GM23248 (cell line): ENCODE results near the gene EXOC3L2. TPM values are rescaled to one million over a fixed set of nuclear protein-coding genes. Genes with fewer than 3 reads are reported as not detected.
A peak's percentile ranks its signal among the peaks of the same experiment; 100 is the strongest.
"Not testable (repeated sequence)": the region's sequence is repeated elsewhere in the genome, so short reads cannot be mapped to it uniquely, and the experiment has no call there.

ENCODE experiments used
- DNase-seq: peaks from one replicate; pipeline ENCODE4 v3.0.0-alpha.2; 2015
- H2AFZ ChIP-seq: fragments of 200-600 bp; sonication (generic); 2 replicates; pipeline ENCODE4 v1.6.1; 2016; ENCODE audit warnings: antibody characterized with exemption
- H3F3A ChIP-seq: fragments of 200-600 bp; sonication (generic); 2 replicates; pipeline ENCODE4 v1.6.1; 2016; ENCODE audit warnings: mild to moderate bottlenecking, antibody characterized with exemption, mixed run types; ENCODE audit not compliant: insufficient read depth
- H3K27ac ChIP-seq: fragments of 200-600 bp; sonication (generic); 2 replicates; pipeline ENCODE4 v1.5.1; 2016; ENCODE audit warnings: mild to moderate bottlenecking
- H3K27me3 ChIP-seq: fragments of 200-600 bp; sonication (generic); replicated peaks from 2 replicates; pipeline ENCODE4 v1.6.1; 2016; ENCODE audit warnings: mild to moderate bottlenecking; ENCODE audit not compliant: insufficient read depth
- H3K36me3 ChIP-seq: fragments of 200-600 bp; sonication (generic); 2 replicates; pipeline ENCODE4 v1.6.1; 2016; ENCODE audit warnings: low read depth, mild to moderate bottlenecking
- H3K4me1 ChIP-seq: fragments of 200-600 bp; sonication (generic); 2 replicates; pipeline ENCODE4 v1.6.1; 2016; ENCODE audit warnings: mild to moderate bottlenecking; ENCODE audit not compliant: insufficient read depth
- H3K4me2 ChIP-seq: fragments of 200-600 bp; sonication (generic); one replicate; pipeline ENCODE4 v1.6.1; 2016; ENCODE audit warnings: mild to moderate bottlenecking; ENCODE audit not compliant: unreplicated experiment
- H3K4me3 ChIP-seq: fragments of 200-600 bp; sonication (generic); 2 replicates; pipeline ENCODE4 v1.5.1; 2016; ENCODE audit warnings: mild to moderate bottlenecking
- H3K79me2 ChIP-seq: fragments of 200-600 bp; sonication (generic); 2 replicates; pipeline ENCODE4 v1.6.1; 2016; ENCODE audit warnings: mild to moderate bottlenecking; ENCODE audit not compliant: insufficient read depth
- H3K9ac ChIP-seq: fragments of 200-600 bp; sonication (generic); 2 replicates; pipeline ENCODE4 v1.6.1; 2016; ENCODE audit warnings: mild to moderate bottlenecking
- H3K9me2 ChIP-seq: fragments of 200-600 bp; sonication (generic); 2 replicates; pipeline ENCODE4 v1.6.1; 2016; ENCODE audit warnings: mixed run types, mild to moderate bottlenecking, moderate library complexity; ENCODE audit not compliant: insufficient read depth
- H3K9me3 ChIP-seq: fragments of 200-600 bp; sonication (generic); one replicate; pipeline ENCODE4 v1.6.1; 2017; ENCODE audit warnings: low read depth
- H4K20me1 ChIP-seq: fragments of 200-600 bp; sonication (generic); 2 replicates; pipeline ENCODE4 v1.6.0; 2016; ENCODE audit not compliant: insufficient read depth
- EZH2 ChIP-seq: fragments of 200-600 bp; sonication (generic); IDR thresholded peaks from 2 replicates; pipeline ENCODE4 v1.6.1; 2018; ENCODE audit warnings: antibody characterized with exemption, mild to moderate bottlenecking; ENCODE audit not compliant: insufficient read depth, poor library complexity, severe bottlenecking
- EZH2phosphoT487 ChIP-seq: fragments of 200-600 bp; sonication (generic); IDR thresholded peaks from 2 replicates; pipeline ENCODE4 v1.6.1; 2018; ENCODE audit warnings: antibody characterized with exemption, moderate library complexity, mild to moderate bottlenecking, low read depth; ENCODE audit not compliant: insufficient read depth
- WGBS, 2 experiments: methylation state at CpG; one replicate each; pipeline ENCODE4 v1.1.6; 2015 to 2017; ENCODE audit warnings: low lambda C conversion rate in 2 of 2, low coverage in 1 of 2; ENCODE audit errors: missing lambda C conversion rate in 2 of 2; 5-methylcytosine and 5-hydroxymethylcytosine counted together
- in situ Hi-C: fragments of 300-500 bp; cut with MboI; formaldehyde crosslinking; loops from 2 replicates; pipeline ENCODE4 v1.15.0; 2020
- polyA plus RNA-seq: library from polyadenylated mRNA; unstranded; fragments of >200 nt; fragmentation: Nextera tagmentation; extraction: Ambion mirVana; gene quantifications from 2 replicates; pipeline ENCODE4 v1.2.1, GENCODE V29; 2016
- total RNA-seq: library from RNA; depleted of rRNA; stranded (reverse); fragments of >200 nt; shearing (Covaris generic); gene quantifications from 2 replicates; pipeline ENCODE4 v1.2.3, GENCODE V29; 2014

Gene EXOC3L2
- total and polyA plus RNA-seq, 2 experiments from 2014 or later = not detected

DNA sequence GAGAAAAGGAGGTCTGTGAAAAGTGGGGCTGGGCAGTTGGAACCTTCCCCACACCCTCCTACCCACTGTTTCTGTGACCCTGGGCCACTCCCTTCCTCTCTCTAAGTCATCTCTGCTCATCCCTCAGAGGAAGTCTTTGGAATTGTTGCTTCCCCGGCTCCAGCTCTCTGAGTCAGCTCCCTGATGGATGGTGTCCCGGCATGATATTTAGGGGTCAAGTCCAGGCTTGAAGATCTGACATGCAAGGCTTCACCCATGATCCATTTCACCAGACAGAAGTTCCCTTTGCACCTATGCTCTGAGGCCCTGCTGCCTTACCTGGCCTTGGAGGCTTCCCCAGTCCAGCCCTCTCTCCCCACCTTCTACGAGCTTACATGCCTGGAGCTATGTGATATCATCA lies 13.3 kb downstream of the EXOC3L2 start:
- Histone ChIP-seq H3K27ac (no peak overlapping the region), H3K9ac (no peak overlapping the region), H3K9me2 (no peaks in the 10 kb centered on the region), H3K9me3 (no peaks in the 10 kb centered on the region), H3F3A (no peaks in the 10 kb centered on the region), H3K4me1 (no peaks in the 10 kb centered on the region), H3K79me2 (no peaks in the 10 kb centered on the region), H3K36me3 (no peaks in the 10 kb centered on the region), H4K20me1 (no peaks in the 10 kb centered on the region), H2AFZ (no peak overlapping the region), H3K27me3 (peaks cover 23% of the 10 kb centered on the region), H3K4me3 (no peak overlapping the region), H3K4me2 (no peak overlapping the region)
- TF ChIP-seq EZH2phosphoT487 (no peak), EZH2 (no peak)
- in situ Hi-C loops = no loop called here
- WGBS, 2 experiments = 42 to 45% methylated on average over 3 of the region's 3 CpGs
- DNase-seq = peak; percentile 36

DNA sequence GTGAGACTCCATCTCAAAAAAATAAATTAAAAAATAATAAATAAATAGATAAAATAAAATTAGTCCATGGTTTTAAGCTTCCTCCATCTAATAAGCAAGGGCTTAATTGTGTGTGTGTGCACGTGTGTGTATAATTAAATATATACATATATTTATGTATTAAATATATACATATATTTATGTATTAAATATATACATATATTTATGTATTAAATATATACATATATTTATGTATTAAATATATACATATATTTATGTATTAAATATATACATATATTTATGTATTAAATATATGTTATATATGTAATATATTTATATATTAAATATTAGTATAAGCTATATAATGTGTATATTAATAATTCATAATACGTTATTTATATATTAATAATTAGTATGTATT lies 16.2 kb downstream of the EXOC3L2 start:
- not testable (repeated sequence) for H3K9me2 ChIP-seq
- 51 to 56% methylated on average over 2 of the region's 2 CpGs for WGBS, 2 experiments

DNA sequence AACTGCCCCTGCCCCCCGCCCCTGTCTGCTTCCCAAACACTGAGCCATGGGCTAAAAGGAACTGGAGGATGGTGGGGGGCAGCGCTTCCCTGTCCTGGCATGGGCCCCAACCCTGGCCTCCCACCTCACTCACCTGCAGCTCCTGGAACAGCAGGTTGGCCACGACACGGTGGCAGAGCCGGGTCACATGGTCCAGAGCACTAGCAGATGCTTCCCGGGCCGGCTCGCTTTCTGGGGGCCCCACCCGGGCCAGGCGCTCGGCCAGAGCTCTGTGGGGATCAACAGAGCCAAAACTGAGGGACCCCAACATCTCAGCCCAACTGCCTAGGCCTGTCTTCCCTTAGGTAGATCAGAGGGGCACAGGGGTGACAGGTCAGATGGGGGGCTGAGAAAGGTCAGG lies 20.6 kb downstream of the EXOC3L2 start:
- no peak overlapping the region for H3K4me2 ChIP-seq
- H3K79me2 ChIP-seq = no peaks in the 10 kb centered on the region
- no peak overlapping the region for H3K27ac ChIP-seq
- no peak overlapping the region for H3K9ac ChIP-seq
- DNase-seq = no peak
- H3F3A ChIP-seq = no peaks in the 10 kb centered on the region
- H3K4me1 ChIP-seq = no peaks in the 10 kb centered on the region
- H3K4me3 ChIP-seq = no peak overlapping the region
- WGBS, 2 experiments = 18 to 29% methylated on average over 11 of the region's 11 CpGs
- no peak overlapping the region for H2AFZ ChIP-seq
- no peak for TF ChIP-seq EZH2
- no peak for TF ChIP-seq EZH2phosphoT487
- H3K27me3 ChIP-seq = peaks cover 5% of the 10 kb centered on the region; the same call in 1 of the 2 replicates
- no peaks in the 10 kb centered on the region for H3K9me3 ChIP-seq
- in situ Hi-C loops = no loop called here
- no peaks in the 10 kb centered on the region for H3K9me2 ChIP-seq
- H3K36me3 ChIP-seq = no peaks in the 10 kb centered on the region
- no peaks in the 10 kb centered on the region for H4K20me1 ChIP-seq

More for the DNA sequence above, 16.2 kb downstream of the EXOC3L2 start:
- H3K9me3 ChIP-seq, H3K9ac ChIP-seq, H4K20me1 ChIP-seq, H3K27ac ChIP-seq, H3K4me3 ChIP-seq, H3K4me2 ChIP-seq, H2AFZ ChIP-seq, H3K36me3 ChIP-seq, H3K79me2 ChIP-seq, H3K4me1 ChIP-seq, H3F3A ChIP-seq, in situ Hi-C loops, DNase-seq, H3K27me3 ChIP-seq: not testable (repeated sequence)

DNA sequence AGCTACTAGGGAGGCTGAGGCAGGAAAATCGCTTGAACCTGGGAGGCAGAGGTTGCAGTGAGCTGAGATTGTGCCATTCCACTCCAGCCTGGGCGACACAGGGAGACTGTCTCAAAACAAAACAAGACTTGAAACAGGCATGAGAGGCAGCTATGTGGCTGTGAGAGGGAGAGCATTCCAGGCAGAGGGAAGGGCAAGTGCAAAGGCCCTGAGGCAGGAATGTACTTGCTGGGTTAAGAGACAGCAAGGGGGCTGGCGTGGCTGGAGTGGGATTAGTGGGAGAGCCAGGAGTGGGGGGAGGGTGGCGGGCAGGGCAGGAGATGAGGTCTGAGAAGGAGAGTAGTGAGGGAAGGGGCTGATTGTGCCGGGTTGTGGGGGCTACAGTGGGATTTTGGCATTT lies 21.3 kb downstream of the EXOC3L2 start:
- H4K20me1 ChIP-seq = no peaks in the 10 kb centered on the region

DNA sequence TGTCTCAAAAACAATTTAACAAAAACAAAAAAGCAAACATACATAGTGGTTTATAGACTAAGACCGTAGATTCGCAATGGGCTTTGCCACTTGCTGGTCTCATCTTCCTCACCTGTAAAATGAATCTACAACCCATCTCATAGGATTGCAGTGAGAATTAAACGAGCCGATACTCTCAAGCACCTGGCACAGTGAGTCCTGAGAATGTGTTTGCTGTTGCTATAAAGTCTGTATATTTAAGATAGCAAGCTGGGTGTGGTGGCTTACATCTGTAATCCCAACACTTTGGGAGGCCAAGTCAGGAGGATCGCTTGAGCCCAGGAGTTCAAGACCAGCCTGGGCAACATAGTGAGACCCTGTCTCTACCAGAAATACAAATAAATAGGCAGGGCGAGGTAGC lies 22.5 kb downstream of the EXOC3L2 start:
- in situ Hi-C loops = no loop called here
- DNase-seq = no peak
- Histone ChIP-seq H3K9me2 (no peaks in the 10 kb centered on the region), H3K27me3 (peaks cover 16% of the 10 kb centered on the region), H3K4me1 (no peaks in the 10 kb centered on the region), H2AFZ (no peak overlapping the region), H3K4me2 (no peak overlapping the region), H3K4me3 (no peak overlapping the region), H3K27ac (no peak overlapping the region), H3K9me3 (no peaks in the 10 kb centered on the region), H3F3A (no peaks in the 10 kb centered on the region), H3K36me3 (no peaks in the 10 kb centered on the region), H3K9ac (no peak overlapping the region), H4K20me1 (no peaks in the 10 kb centered on the region), H3K79me2 (no peaks in the 10 kb centered on the region)
- TF ChIP-seq EZH2 = no peak
- no peak for TF ChIP-seq EZH2phosphoT487
- 82 to 90% methylated on average over 6 of the region's 6 CpGs for WGBS, 2 experiments

More for the DNA sequence above, 21.3 kb downstream of the EXOC3L2 start:
- TF ChIP-seq EZH2phosphoT487 = no peak
- TF ChIP-seq EZH2 = no peak
- Histone ChIP-seq H3K4me2 (no peak overlapping the region), H3K27me3 (peaks cover 12% of the 10 kb centered on the region), H3K79me2 (no peaks in the 10 kb centered on the region), H3F3A (no peaks in the 10 kb centered on the region), H3K4me3 (no peak overlapping the region), H3K9me2 (no peaks in the 10 kb centered on the region), H3K9ac (no peak overlapping the region), H3K36me3 (no peaks in the 10 kb centered on the region), H3K27ac (no peak overlapping the region), H2AFZ (no peak overlapping the region), H3K9me3 (no peaks in the 10 kb centered on the region), H3K4me1 (no peaks in the 10 kb centered on the region)
- WGBS, 2 experiments = 55 to 74% methylated on average over 3 to 5 of the region's 5 CpGs
- DNase-seq = no peak
- in situ Hi-C loops = no loop called here
